IPS-NIHi7 (cell line): ENCODE data around the gene FICD.
A peak's percentile ranks its signal among the peaks of the same experiment; 100 is the strongest.
"Not testable (repeated sequence)": the region's sequence is repeated elsewhere in the genome, so short reads cannot be mapped to it uniquely, and the experiment has no call there.

Source experiments
- DNase-seq: peaks from one replicate; pipeline ENCODE4 v3.0.0; 2012; ENCODE audit warnings: mixed read lengths; ENCODE audit errors: extremely low spot score

Gene FICD

GRCh38 chr12:108538146-108538545 is 23.1 kb downstream of the FICD start:
- no peak for DNase-seq

GRCh38 chr12:108538616-108539195 is 23.6 kb downstream of the FICD start:
- DNase-seq: no peak

GRCh38 chr12:108542320-108542719 is 27.2 kb downstream of the FICD start:
- no peak for DNase-seq

- no peak for DNase-seq
Measured at GRCh38 chr12:108543652-108544051, 28.6 kb downstream of the FICD start.

- DNase-seq: no peak
Measured at GRCh38 chr12:108547686-108548085, 32.6 kb downstream of the FICD start.

- DNase-seq: no peak
Measured at GRCh38 chr12:108548954-108549521, 34.0 kb downstream of the FICD start.

- DNase-seq: no peak
Measured at GRCh38 chr12:108551535-108551934, 36.5 kb downstream of the FICD start.

- no peak for DNase-seq
Measured at GRCh38 chr12:108553799-108554198, 38.7 kb downstream of the FICD start.

- DNase-seq: not testable (repeated sequence)
Measured at GRCh38 chr12:108555383-108555782, 40.3 kb downstream of the FICD start.

GRCh38 chr12:108559007-108559655 is 44.1 kb downstream of the FICD start:
- no peak for DNase-seq

- DNase-seq: no peak
Measured at GRCh38 chr12:108559748-108560147, 44.7 kb downstream of the FICD start.

- DNase-seq: no peak
Measured at GRCh38 chr12:108560321-108560721, 45.2 kb downstream of the FICD start.

GRCh38 chr12:108560752-108561719 is 46.0 kb downstream of the FICD start, which contains the start of gene SART3:
Gene SART3 (minus strand): TSS chr12:108561173. CDS start chr12:108561154, 19 bp downstream.
- peak; percentile 80 for DNase-seq

- DNase-seq: no peak
Measured at GRCh38 chr12:108561852-108562347, 46.8 kb downstream of the FICD start.

GRCh38 chr12:108562348-108563135 is 47.5 kb downstream of the FICD start, which contains the start of gene ISCU:
Gene ISCU (plus strand): TSS chr12:108562596. CDS start chr12:108562623, 27 bp downstream.
- peak; percentile 97 for DNase-seq

- DNase-seq: peak; percentile 90
Measured at GRCh38 chr12:108563136-108563803, 48.2 kb downstream of the FICD start.

- no peak for DNase-seq
Measured at GRCh38 chr12:108563804-108564151, 48.7 kb downstream of the FICD start.

GRCh38 chr12:108564724-108565123 is 49.6 kb downstream of the FICD start:
- no peak for DNase-seq

GRCh38 chr12:108565146-108565545 is 50.1 kb downstream of the FICD start:
- DNase-seq: no peak

- DNase-seq: no peak
Measured at GRCh38 chr12:108565976-108566375, 50.9 kb downstream of the FICD start.
